ENCODE results near the gene HBG1.
"Not testable (repeated sequence)": the region's sequence is repeated elsewhere in the genome, so short reads cannot be mapped to it uniquely, and the experiment has no call there.

Gene HBG1

DNA sequence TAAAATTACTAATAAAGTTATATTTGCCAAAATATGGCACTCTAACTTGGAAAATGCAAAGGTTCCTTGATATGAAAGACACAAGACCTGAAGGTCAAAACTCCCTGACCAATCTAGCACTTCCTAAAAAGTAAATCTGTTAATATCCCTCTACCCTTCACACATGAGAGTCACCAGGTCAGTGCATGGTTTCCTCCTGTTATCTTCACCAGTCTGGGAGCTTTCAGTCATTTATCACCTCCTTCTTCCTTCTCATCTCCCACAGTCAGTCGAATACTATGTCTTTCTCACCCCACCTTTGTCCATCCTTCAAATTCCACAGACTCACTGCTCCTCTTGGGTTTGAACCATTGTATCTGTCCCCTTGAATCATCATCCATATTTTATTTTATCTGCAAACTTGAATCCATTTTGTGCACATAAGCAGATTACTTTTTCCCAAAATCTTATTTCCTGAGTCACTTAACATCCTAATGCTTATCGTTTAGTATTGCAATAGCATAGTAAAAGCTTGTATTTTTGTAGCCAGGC is 17.4 kb upstream of the HBG1 start:
- H3K4me3 ChIP-seq (ENCODE audit: low read depth, low read length) = no peak overlapping the region
- no peak for DNase-seq (ENCODE audit: low read depth)
- TF ChIP-seq, protein P1, sequence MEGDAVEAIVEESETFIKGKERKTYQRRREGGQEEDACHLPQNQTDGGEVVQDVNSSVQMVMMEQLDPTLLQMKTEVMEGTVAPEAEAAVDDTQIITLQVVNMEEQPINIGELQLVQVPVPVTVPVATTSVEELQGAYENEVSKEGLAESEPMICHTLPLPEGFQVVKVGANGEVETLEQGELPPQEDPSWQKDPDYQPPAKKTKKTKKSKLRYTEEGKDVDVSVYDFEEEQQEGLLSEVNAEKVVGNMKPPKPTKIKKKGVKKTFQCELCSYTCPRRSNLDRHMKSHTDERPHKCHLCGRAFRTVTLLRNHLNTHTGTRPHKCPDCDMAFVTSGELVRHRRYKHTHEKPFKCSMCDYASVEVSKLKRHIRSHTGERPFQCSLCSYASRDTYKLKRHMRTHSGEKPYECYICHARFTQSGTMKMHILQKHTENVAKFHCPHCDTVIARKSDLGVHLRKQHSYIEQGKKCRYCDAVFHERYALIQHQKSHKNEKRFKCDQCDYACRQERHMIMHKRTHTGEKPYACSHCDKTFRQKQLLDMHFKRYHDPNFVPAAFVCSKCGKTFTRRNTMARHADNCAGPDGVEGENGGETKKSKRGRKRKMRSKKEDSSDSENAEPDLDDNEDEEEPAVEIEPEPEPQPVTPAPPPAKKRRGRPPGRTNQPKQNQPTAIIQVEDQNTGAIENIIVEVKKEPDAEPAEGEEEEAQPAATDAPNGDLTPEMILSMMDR (IDR thresholded peaks at IDR 0.05; ENCODE audit: low read depth, low read length, missing control alignments) = no peak

DNA sequence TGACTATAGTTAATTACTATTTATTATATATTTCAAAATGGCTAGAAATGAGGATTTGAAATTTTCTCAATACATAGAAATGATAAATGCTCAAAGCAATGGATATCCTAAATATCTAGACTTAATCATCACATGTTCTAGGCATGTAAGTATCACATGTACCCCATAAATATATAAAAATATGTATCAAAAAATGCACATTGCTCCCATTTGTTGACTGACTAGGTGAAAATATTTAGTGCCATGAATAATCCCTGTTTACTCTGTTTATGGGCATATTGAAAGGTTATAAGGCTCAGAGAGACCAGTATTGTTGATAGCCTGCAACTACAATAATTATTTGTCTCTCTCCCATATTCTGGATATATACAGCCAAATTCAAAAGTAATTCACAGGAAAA is 17.0 kb upstream of the HBG1 start:
- TF ChIP-seq, protein P1 (IDR thresholded peaks at IDR 0.05; ENCODE audit: low read depth, low read length, missing control alignments) = no peak
- no peak overlapping the region for H3K4me3 ChIP-seq (ENCODE audit: low read depth, low read length)
- no peak for DNase-seq (ENCODE audit: low read depth)

DNA sequence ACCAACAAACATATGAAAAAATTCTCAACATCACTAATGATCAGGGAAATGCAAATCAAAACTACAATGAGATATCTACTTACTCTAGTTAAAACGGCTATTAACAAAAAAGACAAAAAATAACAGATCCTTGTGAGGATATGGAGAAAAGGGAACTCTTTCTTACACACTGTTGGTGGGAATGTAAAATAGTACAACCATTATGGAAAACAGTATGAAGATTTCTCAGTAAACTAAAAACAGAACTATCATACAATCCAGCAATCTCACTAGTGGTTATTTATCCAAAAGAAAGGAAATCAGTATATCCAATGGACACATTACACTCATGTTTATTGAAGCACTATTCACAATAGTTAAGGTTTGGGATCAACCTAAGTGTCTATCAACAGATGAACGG is 16.2 kb upstream of the HBG1 start:
- H3K4me3 ChIP-seq (ENCODE audit: low read depth, low read length) = no peak overlapping the region
- TF ChIP-seq, protein P1 (IDR thresholded peaks at IDR 0.05; ENCODE audit: low read depth, low read length, missing control alignments) = no peak
- no peak for DNase-seq (ENCODE audit: low read depth)

DNA sequence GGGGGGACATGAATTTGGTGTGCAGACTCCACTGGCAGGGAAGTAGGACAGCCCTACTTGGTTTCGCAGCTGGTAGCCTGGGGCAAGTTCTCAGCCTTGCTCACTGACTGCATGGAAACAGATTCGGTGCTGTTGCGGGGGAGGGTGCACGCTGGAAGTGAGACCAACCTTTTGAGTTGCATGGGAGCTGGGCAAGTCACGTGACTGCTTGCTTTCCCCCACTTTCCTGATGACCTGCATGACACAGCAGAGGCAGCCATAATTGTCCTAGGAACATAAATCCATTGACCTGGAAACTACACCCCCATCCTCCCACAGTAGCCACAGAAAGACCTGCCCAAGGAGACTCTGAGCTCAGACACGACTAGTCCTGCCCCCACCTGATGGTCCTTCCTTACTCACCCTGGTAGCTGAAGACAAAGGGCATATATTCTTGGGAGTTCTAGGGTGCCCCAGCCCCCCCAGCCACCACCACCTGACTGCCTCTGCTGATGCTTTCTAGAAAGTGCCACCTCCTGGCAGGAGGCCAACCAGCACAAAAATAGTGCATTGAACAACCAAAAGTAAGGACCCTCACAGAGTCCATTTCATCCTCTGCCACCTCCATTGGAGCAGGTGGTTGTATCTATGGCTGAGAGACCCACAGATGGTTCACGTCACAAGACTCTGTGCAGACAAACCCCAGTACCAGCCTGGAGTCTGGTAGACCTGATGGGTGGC is 9.0 kb upstream of the HBG1 start:
- TF ChIP-seq, protein P1 (IDR thresholded peaks at IDR 0.05; ENCODE audit: low read depth, low read length, missing control alignments) = no peak
- H3K4me3 ChIP-seq (ENCODE audit: low read depth, low read length) = no peak overlapping the region
- no peak for DNase-seq (ENCODE audit: low read depth)

DNA sequence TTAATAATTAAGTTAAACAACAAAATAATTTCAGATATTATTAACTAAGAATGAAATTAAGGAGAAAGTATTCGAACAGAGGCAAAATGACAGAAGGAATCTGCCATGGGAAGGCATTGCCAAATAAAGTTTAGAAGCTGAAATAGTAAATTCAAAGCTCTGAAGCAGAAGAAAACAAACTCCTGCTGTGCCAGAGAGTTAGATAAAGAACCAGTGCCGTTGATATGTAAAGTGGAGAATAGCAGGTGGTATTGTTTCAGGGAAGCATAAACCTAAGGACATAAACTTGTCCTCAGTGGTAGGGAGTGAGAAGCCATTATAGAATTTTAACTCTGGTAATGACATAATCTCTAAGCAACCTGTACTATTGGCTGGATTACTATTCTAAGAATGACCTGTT is 7.6 kb upstream of the HBG1 start:
- no peak for DNase-seq (ENCODE audit: low read depth)
- no peak overlapping the region for H3K4me3 ChIP-seq (ENCODE audit: low read depth, low read length)
- TF ChIP-seq, protein P1 (IDR thresholded peaks at IDR 0.05; ENCODE audit: low read depth, low read length, missing control alignments) = no peak

DNA sequence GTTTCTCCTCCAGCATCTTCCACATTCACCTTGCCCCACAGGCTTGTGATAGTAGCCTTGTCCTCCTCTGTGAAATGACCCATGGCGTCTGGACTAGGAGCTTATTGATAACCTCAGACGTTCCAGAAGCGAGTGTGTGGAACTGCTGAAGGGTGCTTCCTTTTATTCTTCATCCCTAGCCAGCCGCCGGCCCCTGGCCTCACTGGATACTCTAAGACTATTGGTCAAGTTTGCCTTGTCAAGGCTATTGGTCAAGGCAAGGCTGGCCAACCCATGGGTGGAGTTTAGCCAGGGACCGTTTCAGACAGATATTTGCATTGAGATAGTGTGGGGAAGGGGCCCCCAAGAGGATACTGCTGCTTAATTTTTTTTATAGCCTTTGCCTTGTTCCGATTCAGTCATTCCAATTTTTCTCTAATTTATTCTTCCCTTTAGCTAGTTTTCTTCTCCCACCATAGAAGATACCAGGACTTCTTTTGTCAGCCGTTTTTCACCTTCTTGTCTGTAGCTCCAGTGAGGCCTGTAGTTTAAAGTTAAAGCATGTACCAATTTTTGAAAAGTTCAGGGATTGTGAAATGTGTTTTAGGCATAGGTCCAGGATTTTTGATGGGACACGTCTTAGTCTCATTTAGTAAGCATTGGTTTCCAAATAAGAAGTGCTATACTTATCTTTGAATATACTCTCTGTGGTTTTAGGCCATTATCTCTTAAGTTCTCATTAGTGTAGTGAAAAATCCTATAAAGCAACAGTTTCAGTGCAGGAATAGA is 5.2 kb upstream of the HBG1 start, which contains the start of gene HBG2:
Gene HBG2 (minus strand): TSS at position 136 of the 768 bp plus-strand sequence. CDS start 53 bp downstream, at position 83.
- not testable (repeated sequence) for H3K4me3 ChIP-seq (ENCODE audit: low read depth, low read length); DNase-seq (ENCODE audit: low read depth)

DNA sequence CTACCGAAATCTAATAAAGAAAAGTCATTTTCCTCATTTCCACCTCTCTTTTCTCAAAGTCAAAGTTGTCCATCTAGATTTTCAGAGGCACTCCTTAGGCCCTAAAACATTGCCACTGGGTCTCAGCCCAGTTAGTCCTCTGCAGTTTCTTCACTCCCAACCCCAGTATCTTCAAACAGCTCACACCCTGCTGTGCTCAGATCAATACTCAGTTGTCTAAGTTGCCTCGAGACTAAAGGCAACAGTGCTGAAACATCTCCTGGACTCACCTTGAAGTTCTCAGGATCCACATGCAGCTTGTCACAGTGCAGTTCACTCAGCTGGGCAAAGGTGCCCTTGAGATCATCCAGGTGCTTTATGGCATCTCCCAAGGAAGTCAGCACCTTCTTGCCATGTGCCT is 4.4 kb upstream of the HBG1 start:
- H3K4me3 ChIP-seq (ENCODE audit: low read depth, low read length); DNase-seq (ENCODE audit: low read depth): not testable (repeated sequence)

DNA sequence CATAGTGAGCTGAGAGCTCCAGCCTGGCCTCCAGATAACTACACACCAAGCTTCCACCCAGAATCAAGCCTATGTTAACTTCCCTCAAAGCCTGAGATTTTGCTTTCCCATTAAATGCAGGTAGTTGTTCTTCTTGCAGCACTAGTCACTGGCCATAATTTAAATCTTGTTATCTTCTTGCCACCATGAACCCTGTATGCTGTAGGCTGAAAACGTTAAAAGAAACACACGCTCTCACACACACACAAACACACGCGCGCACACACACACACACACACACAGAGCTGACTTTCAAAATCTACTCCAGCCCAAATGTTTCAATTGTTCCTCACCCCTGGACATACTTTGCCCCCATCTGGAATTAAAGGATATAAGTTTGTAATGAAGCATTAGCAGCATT is 3.8 kb upstream of the HBG1 start:
- H3K4me3 ChIP-seq (ENCODE audit: low read depth, low read length); DNase-seq (ENCODE audit: low read depth): not testable (repeated sequence)

All from GM12864 (cell line).